ENCODE data around the gene ELL. TPM values are rescaled to one million over a fixed set of nuclear protein-coding genes. Genes with fewer than 3 reads are reported as not detected.

The ELL gene
- total RNA-seq, 1 donor from 2014 or later: 11.0 TPM

- H3K4me1 Mint-ChIP-seq (ENCODE audit: unreplicated experiment): no peaks in the 10 kb centered on the region
- no peak overlapping the region for H3K4me3 Mint-ChIP-seq (ENCODE audit: unreplicated experiment)
- TF ChIP-seq CTCF (IDR thresholded peaks at IDR 0.05; ENCODE audit: unreplicated experiment): no peak
- H3K27ac Mint-ChIP-seq (ENCODE audit: unreplicated experiment): no peak overlapping the region
- H3K36me3 Mint-ChIP-seq (ENCODE audit: low read depth, unreplicated experiment): peaks cover 8% of the 10 kb centered on the region
- H3K27me3 Mint-ChIP-seq (ENCODE audit: unreplicated experiment): peaks cover 16% of the 10 kb centered on the region
- H3K9me3 Mint-ChIP-seq (ENCODE audit: unreplicated experiment): no peaks in the 10 kb centered on the region
- no peak for DNase-seq (ENCODE audit: low spot score)
These were observed 72.3 kb downstream of the ELL start for GRCh38 chr19:18449552-18449951.

GRCh38 chr19:18446811-18447359 is 75.0 kb downstream of the ELL start:
- H3K4me3 Mint-ChIP-seq (ENCODE audit: unreplicated experiment): no peak overlapping the region
- H3K36me3 Mint-ChIP-seq (ENCODE audit: low read depth, unreplicated experiment): peaks cover 12% of the 10 kb centered on the region
- TF ChIP-seq CTCF (IDR thresholded peaks at IDR 0.05; ENCODE audit: unreplicated experiment): no peak
- no peak overlapping the region for H3K27ac Mint-ChIP-seq (ENCODE audit: unreplicated experiment)
- no peaks in the 10 kb centered on the region for H3K9me3 Mint-ChIP-seq (ENCODE audit: unreplicated experiment)
- peaks cover 13% of the 10 kb centered on the region for H3K27me3 Mint-ChIP-seq (ENCODE audit: unreplicated experiment)
- DNase-seq (ENCODE audit: low spot score): no peak
- peaks cover 2% of the 10 kb centered on the region for H3K4me1 Mint-ChIP-seq (ENCODE audit: unreplicated experiment)

GRCh38 chr19:18446145-18446810 is 75.6 kb downstream of the ELL start:
- Mint-ChIP-seq H3K27me3 (ENCODE audit: unreplicated experiment) (peaks cover 11% of the 10 kb centered on the region), H3K4me3 (ENCODE audit: unreplicated experiment) (no peak overlapping the region), H3K27ac (ENCODE audit: unreplicated experiment) (no peak overlapping the region), H3K9me3 (ENCODE audit: unreplicated experiment) (no peaks in the 10 kb centered on the region), H3K4me1 (ENCODE audit: unreplicated experiment) (peaks cover 2% of the 10 kb centered on the region), H3K36me3 (ENCODE audit: low read depth, unreplicated experiment) (peaks cover 12% of the 10 kb centered on the region)
- DNase-seq (ENCODE audit: low spot score): no peak
- no peak for TF ChIP-seq CTCF (IDR thresholded peaks at IDR 0.05; ENCODE audit: unreplicated experiment)

GRCh38 chr19:18445262-18445948 is 76.5 kb downstream of the ELL start:
- Mint-ChIP-seq H3K4me1 (ENCODE audit: unreplicated experiment) (peaks cover 2% of the 10 kb centered on the region), H3K27me3 (ENCODE audit: unreplicated experiment) (peaks cover 9% of the 10 kb centered on the region), H3K4me3 (ENCODE audit: unreplicated experiment) (no peak overlapping the region), H3K27ac (ENCODE audit: unreplicated experiment) (no peak overlapping the region), H3K36me3 (ENCODE audit: low read depth, unreplicated experiment) (peaks cover 12% of the 10 kb centered on the region), H3K9me3 (ENCODE audit: unreplicated experiment) (no peaks in the 10 kb centered on the region)
- TF ChIP-seq CTCF (IDR thresholded peaks at IDR 0.05; ENCODE audit: unreplicated experiment): no peak
- no peak for DNase-seq (ENCODE audit: low spot score)

- Mint-ChIP-seq H3K4me1 (ENCODE audit: unreplicated experiment) (peaks cover 5% of the 10 kb centered on the region), H3K36me3 (ENCODE audit: low read depth, unreplicated experiment) (peaks cover 12% of the 10 kb centered on the region), H3K4me3 (ENCODE audit: unreplicated experiment) (no peak overlapping the region), H3K27ac (ENCODE audit: unreplicated experiment) (no peak overlapping the region), H3K27me3 (ENCODE audit: unreplicated experiment) (peaks cover 12% of the 10 kb centered on the region), H3K9me3 (ENCODE audit: unreplicated experiment) (no peaks in the 10 kb centered on the region)
- TF ChIP-seq CTCF (IDR thresholded peaks at IDR 0.05; ENCODE audit: unreplicated experiment): no peak
- no peak for DNase-seq (ENCODE audit: low spot score)
These were observed 77.4 kb downstream of the ELL start for GRCh38 chr19:18444513-18444912.
